IMR-90 (cell line): ENCODE measurements around the gene SGSM2. TPM values are rescaled to one million over a fixed set of nuclear protein-coding genes. Genes with fewer than 3 reads are reported as not detected.
A peak's percentile ranks its signal among the peaks of the same experiment; 100 is the strongest.
"Not testable (repeated sequence)": the region's sequence is repeated elsewhere in the genome, so short reads cannot be mapped to it uniquely, and the experiment has no call there.

Experiments used
- ATAC-seq: fragments of 200-7000 bp; cut with Tn5 transposase; 2 replicates; pipeline ENCODE4 v1.9.1; 2020; ENCODE audit warnings: low read depth, mild to moderate bottlenecking, moderate library complexity
- BruUV-seq: library from RNA; stranded (reverse); fragments of 400-500 nt; replicated peaks from 2 replicates; lab custom pipeline; 2021; lab: Mats Ljungman, UMichigan
- CTCF ChIA-PET: fragments of 300-600 bp; formaldehyde crosslinking; extraction: SDS; loops from one replicate; lab custom pipeline; 2021; ENCODE audit warnings: antibody characterized with exemption; lab: Yijun Ruan, JAX
- POLR2A ChIA-PET: fragments of 300-600 bp; sonication (Branson Sonifier 250); formaldehyde crosslinking; loops from one replicate; lab custom pipeline; 2022; ENCODE audit warnings: antibody characterized with exemption; ENCODE audit not compliant: unreplicated experiment; lab: Charles Lee
- DNase-seq: peaks from one replicate; pipeline ENCODE4 v3.0.0; 2013
- H2AFZ ChIP-seq: replicated peaks from 2 replicates; pipeline ENCODE3; 2013; ENCODE audit warnings: low read length, mild to moderate bottlenecking; ENCODE audit not compliant: poor library complexity
- H2AK5ac ChIP-seq: 2 replicates; pipeline ENCODE4 v1.6.1; 2013; ENCODE audit warnings: low read depth, low read length, inconsistent platforms
- H2AK9ac ChIP-seq: replicated peaks from 2 replicates; pipeline ENCODE3; 2013; ENCODE audit warnings: mild to moderate bottlenecking, low read depth, low read length, moderate library complexity; ENCODE audit not compliant: poor library complexity
- H2BK120ac ChIP-seq: 2 replicates; pipeline ENCODE4 v1.6.1; 2013; ENCODE audit warnings: low read depth, low read length, inconsistent platforms
- H2BK15ac ChIP-seq: 3 replicates; pipeline ENCODE4 v1.6.1; 2013; ENCODE audit warnings: low read depth, low read length, inconsistent platforms
- H2BK20ac ChIP-seq: 2 replicates; pipeline ENCODE4 v1.6.1; 2013; ENCODE audit warnings: low read depth, mild to moderate bottlenecking, inconsistent platforms, low read length, moderate library complexity
- H2BK5ac ChIP-seq: 2 replicates; pipeline ENCODE4 v1.6.1; 2013; ENCODE audit warnings: mild to moderate bottlenecking, low read depth, low read length, inconsistent platforms; ENCODE audit not compliant: poor library complexity, severe bottlenecking
- H3K14ac ChIP-seq: replicated peaks from 2 replicates; pipeline ENCODE4 v1.6.1; 2013; ENCODE audit warnings: low read depth, low read length, inconsistent platforms
- H3K18ac ChIP-seq: 2 replicates; pipeline ENCODE4 v1.6.1; 2013; ENCODE audit warnings: low read depth, low read length, control low read depth
- H3K23ac ChIP-seq: 2 replicates; pipeline ENCODE4 v1.6.1; 2013; ENCODE audit warnings: low read depth, low read length, inconsistent platforms
- H3K27ac ChIP-seq: 2 replicates; pipeline ENCODE4 v1.5.1; 2013; ENCODE audit warnings: mild to moderate bottlenecking, control low read depth, low read length; ENCODE audit not compliant: insufficient read depth
- H3K27me3 ChIP-seq: 2 replicates; pipeline ENCODE4 v1.6.1; 2013; ENCODE audit warnings: low read length; ENCODE audit not compliant: control insufficient read depth, insufficient read depth
- H3K36me3 ChIP-seq: 2 replicates; pipeline ENCODE4 v1.6.1; 2013; ENCODE audit warnings: low read length, mixed read lengths; ENCODE audit not compliant: control insufficient read depth, insufficient read depth
- H3K4ac ChIP-seq: 2 replicates; pipeline ENCODE4 v1.6.1; 2013; ENCODE audit warnings: low read depth, low read length, inconsistent platforms
- H3K4me1 ChIP-seq: 2 replicates; pipeline ENCODE4 v1.6.1; 2013; ENCODE audit warnings: low read length, mixed read lengths; ENCODE audit not compliant: control insufficient read depth, insufficient read depth
- H3K4me2 ChIP-seq: 2 replicates; pipeline ENCODE4 v1.6.1; 2013; ENCODE audit warnings: low read depth, mild to moderate bottlenecking, control low read depth, low read length, moderate library complexity
- H3K4me3 ChIP-seq: 2 replicates; pipeline ENCODE4 v1.5.1; 2013; ENCODE audit warnings: low read depth, mild to moderate bottlenecking, control low read depth, low read length, moderate library complexity; ENCODE audit not compliant: insufficient read depth
- H3K56ac ChIP-seq: 2 replicates; pipeline ENCODE4 v1.6.1; 2013; ENCODE audit warnings: low read length, inconsistent platforms; ENCODE audit not compliant: insufficient read depth; ENCODE audit errors: extremely low read depth
- H3K79me1 ChIP-seq, 2 experiments: 2 replicates each; pipeline ENCODE4 v1.6.1; 2013; ENCODE audit warnings: low read length in 2 of 2, inconsistent platforms in 1 of 2, low read depth in 1 of 2
- H3K9ac ChIP-seq: 2 replicates; pipeline ENCODE4 v1.6.1; 2013; ENCODE audit warnings: low read depth, low read length, control low read depth
- H3K9me1 ChIP-seq: 2 replicates; pipeline ENCODE4 v1.6.1; 2013; ENCODE audit warnings: low read length, inconsistent platforms; ENCODE audit not compliant: insufficient read depth
- H3K9me3 ChIP-seq: 2 replicates; pipeline ENCODE4 v1.6.1; 2013; ENCODE audit warnings: low read length; ENCODE audit not compliant: control insufficient read depth, insufficient read depth
- H4K20me1 ChIP-seq: 2 replicates; pipeline ENCODE4 v1.6.1; 2013; ENCODE audit warnings: low read length, inconsistent platforms; ENCODE audit not compliant: insufficient read depth
- H4K5ac ChIP-seq: 2 replicates; pipeline ENCODE4 v1.6.1; 2013; ENCODE audit warnings: mild to moderate bottlenecking, low read depth, low read length, control low read depth
- H4K8ac ChIP-seq, 2 experiments: 2 replicates each; pipeline ENCODE4 v1.6.1; 2013; ENCODE audit warnings: low read depth in 2 of 2, low read length in 2 of 2, control low read depth in 1 of 2, inconsistent platforms in 1 of 2
- H4K91ac ChIP-seq: 2 replicates; pipeline ENCODE4 v1.6.1; 2013; ENCODE audit warnings: low read depth, low read length, inconsistent platforms; ENCODE audit not compliant: insufficient read depth
- BHLHE40 ChIP-seq: fragments of 150-350 bp; IDR thresholded peaks from 2 replicates; pipeline ENCODE4 v1.6.1; 2016; ENCODE audit warnings: mild to moderate bottlenecking, low read depth, low read length
- MAZ ChIP-seq: IDR thresholded peaks from 2 replicates; pipeline ENCODE4 v1.6.1; 2012; ENCODE audit warnings: low read depth, mild to moderate bottlenecking, low read length, improper control_type of control experiment, moderate library complexity, borderline replicate concordance
- POLR2A ChIP-seq: IDR thresholded peaks from 2 replicates; pipeline ENCODE4 v1.6.1; 2012; ENCODE audit warnings: mild to moderate bottlenecking, low read depth, low read length
- RCOR1 ChIP-seq: IDR thresholded peaks from 2 replicates; pipeline ENCODE4 v1.6.1; 2012; ENCODE audit warnings: mild to moderate bottlenecking, low read length, improper control_type of control experiment; ENCODE audit not compliant: insufficient replicate concordance
- SMC3 ChIP-seq: fragments of 150-350 bp; IDR thresholded peaks from 2 replicates; pipeline ENCODE4 v1.6.1; 2016; ENCODE audit warnings: low read depth, mild to moderate bottlenecking, antibody characterized with exemption, low read length, moderate library complexity
- WGBS, 2 experiments: methylation state at CpG; one replicate each; pipeline versions ENCODE4 v1.1.5 to v1.1.7; 2013; ENCODE audit warnings: missing lambda C conversion rate in 2 of 2; ENCODE audit not compliant: insufficient read length in 1 of 2; ENCODE audit errors: extremely low coverage in 2 of 2; 5-methylcytosine and 5-hydroxymethylcytosine counted together
- dilution Hi-C: fragments of 300-500 bp; cut with HindIII; formaldehyde crosslinking; loops from one replicate; pipeline ENCODE4 v1.14.3; 2018; ENCODE audit warnings: low sequenced_read_pairs; ENCODE audit not compliant: unreplicated experiment
- in situ Hi-C: fragments of 300-500 bp; cut with MboI; formaldehyde crosslinking; loops from 3 replicates; pipeline ENCODE4 v1.14.3; 2019; ENCODE audit warnings: low sequenced_read_pairs, inconsistent platforms, mixed read lengths
- intact Hi-C: fragments of 100-400 bp; cut with micrococcal nuclease; formaldehyde crosslinking; loops from 2 replicates; pipeline ENCODE4 v1.10.0; 2022
- polyA plus RNA-seq, 3 experiments: library from polyadenylated mRNA; depleted of rRNA; stranded (reverse); fragments of >200 nt; gene quantifications; 2 replicates each; pipeline ENCODE4 v1.2.3, GENCODE V29; 2012; ENCODE audit warnings: low replicate concordance in 1 of 3
- total RNA-seq: library from RNA; depleted of rRNA; stranded (reverse); fragments of >200 nt; gene quantifications from 2 replicates; pipeline ENCODE4 v1.2.3, GENCODE V29; 2012

The SGSM2 gene
- total and polyA plus RNA-seq, 2 of the 4 experiments (the other 2 are of a cell fraction), result 13.6 to 81.2 TPM

GRCh38 chr17:2312736-2313135, 24.6 kb upstream of the SGSM2 start:
- TF ChIP-seq RCOR1, result no peak
- TF ChIP-seq SMC3, result no peak
- no peak for TF ChIP-seq BHLHE40
- TF ChIP-seq POLR2A, result no peak
- no peak for TF ChIP-seq MAZ
- no peak overlapping the region for H2BK5ac ChIP-seq
- intact Hi-C loops, result no loop called here
- in situ Hi-C loops, result no loop called here
- no peaks in the 10 kb centered on the region for H3K9me3 ChIP-seq
- H3K36me3 ChIP-seq, result 0 out of 2 replicates have a peak, but pooled peaks cover under 1% of the 10 kb centered on the region
- no peak overlapping the region for H2BK120ac ChIP-seq
- H3K4me3 ChIP-seq, result no peak overlapping the region
- H3K4me2 ChIP-seq, result no peak overlapping the region
- H2BK15ac ChIP-seq, result no peak overlapping the region
- no peak overlapping the region for H2AK9ac ChIP-seq
- no peak overlapping the region for H3K18ac ChIP-seq
- DNase-seq (no peak), ATAC-seq (no peak)
- H3K56ac ChIP-seq, result no peak overlapping the region
- no peak overlapping the region for H2AFZ ChIP-seq
- H3K9me1 ChIP-seq, result 0 out of 2 replicates have a peak, but pooled peaks cover 3% of the 10 kb centered on the region
- H3K27ac ChIP-seq, result peak overlapping the region; percentile 54; the same call in 1 of the 2 replicates
- H4K91ac ChIP-seq, result no peak overlapping the region
- WGBS, 2 experiments, result no CpG with 5 or more reads among the region's 5 CpGs
- no TSS peak for BruUV-seq
- H3K27me3 ChIP-seq, result no peaks in the 10 kb centered on the region
- no peak overlapping the region for H3K9ac ChIP-seq
- no peak overlapping the region for H2BK20ac ChIP-seq
- no peak overlapping the region for H3K23ac ChIP-seq
- no peak overlapping the region for H4K5ac ChIP-seq
- no peak overlapping the region for H2AK5ac ChIP-seq
- no peaks in the 10 kb centered on the region for H4K20me1 ChIP-seq
- H3K79me1 ChIP-seq, result peaks cover 10 to 25% of the 10 kb centered on the region in 2 experiments
- no peak overlapping the region for H3K4ac ChIP-seq
- H4K8ac ChIP-seq, result no peak overlapping the region
- H3K4me1 ChIP-seq, result peaks cover 3% of the 10 kb centered on the region; the same call in 1 of the 2 replicates
- dilution Hi-C loops, result no loop called here
- POLR2A ChIA-PET, result no interaction called here
- H3K14ac ChIP-seq, result no peak overlapping the region
- CTCF ChIA-PET, result interaction anchor here (0.6 kb wide), 1 partner anchor 221 kb away, joined by 3 read pairs; no protein-coding TSS in a partner anchor

DNA sequence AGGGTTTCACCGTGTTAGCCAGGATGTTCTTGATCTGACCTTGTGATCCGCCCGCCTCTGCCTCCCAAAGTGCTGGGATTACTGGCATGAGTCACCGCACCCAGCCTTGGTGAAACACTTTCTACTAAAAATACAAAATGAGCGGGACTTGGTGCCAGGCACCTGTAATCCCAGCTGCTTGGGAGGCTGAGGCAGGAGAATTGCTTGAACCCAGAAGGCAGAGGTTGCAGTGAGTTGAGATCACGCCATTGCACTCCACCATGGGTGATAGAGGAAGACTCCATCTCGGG, 20.4 kb upstream of the SGSM2 start:
- H2AK5ac ChIP-seq, H2BK5ac ChIP-seq, H3K4me2 ChIP-seq, H3K9me3 ChIP-seq, H3K14ac ChIP-seq, intact Hi-C loops, H2BK120ac ChIP-seq, H4K8ac ChIP-seq, CTCF ChIA-PET, H3K4me1 ChIP-seq, H4K91ac ChIP-seq, H4K20me1 ChIP-seq, H3K23ac ChIP-seq, H3K79me1 ChIP-seq, H2BK15ac ChIP-seq, H4K5ac ChIP-seq, H3K18ac ChIP-seq, H3K4ac ChIP-seq, H2AK9ac ChIP-seq, H3K4me3 ChIP-seq, H2AFZ ChIP-seq, H3K9me1 ChIP-seq, dilution Hi-C loops, BruUV-seq, H3K9ac ChIP-seq, H3K27me3 ChIP-seq, in situ Hi-C loops, DNase-seq, H3K56ac ChIP-seq, ATAC-seq, H3K27ac ChIP-seq, H2BK20ac ChIP-seq, POLR2A ChIA-PET: not testable (repeated sequence)
- WGBS, 2 experiments, result no CpG with 5 or more reads among the region's 7 CpGs
- peaks cover 11% of the 10 kb centered on the region for H3K36me3 ChIP-seq
